ENCODE data around the gene CST9L. TPM values are rescaled to one million over a fixed set of nuclear protein-coding genes. Genes with fewer than 3 reads are reported as not detected.

Gene CST9L
- total and polyA plus RNA-seq, 4 experiments from 2014 or later: not detected

- H3K9me3 ChIP-seq (ENCODE audit: control insufficient read depth in 1 of 2, low read length in 2 of 2): no peaks in the 10 kb centered on the region
- H3K27me3 ChIP-seq (ENCODE audit: insufficient read depth, low read length): no peaks in the 10 kb centered on the region
- Mint-ChIP-seq H3K27ac (no peak overlapping the region), H3K27me3 (peaks cover 3 to 6% of the 10 kb centered on the region in 2 donors), H3K4me3 (no peak overlapping the region), H3K36me3 (no peaks in the 10 kb centered on the region), H3K4me1 (no peaks in the 10 kb centered on the region), H3K9me3 (peaks cover 0 to 2% (median 0%) of the 10 kb centered on the region in 8 donors)
- no peaks in the 10 kb centered on the region for H3K4me1 ChIP-seq (ENCODE audit: insufficient read depth, low read length)
- ChIA-PET POLR2A (ENCODE audit: partially characterized antibody) (no interaction called here), CTCF (ENCODE audit: partially characterized antibody) (interaction anchor here (0.9 to 2.5 kb wide), 4 partner anchors 43 to 1268 kb away, joined by 3 to 10 read pairs (median 6); partner anchors contain the start of gene NXT1)
- H3K36me3 ChIP-seq (ENCODE audit: insufficient read depth, low read length): no peaks in the 10 kb centered on the region
- DNase-seq: peak; percentile 18 to 40 (median 33)
- H3K27ac ChIP-seq (ENCODE audit: low read depth, low read length): no peak overlapping the region
- H3K4me3 ChIP-seq (ENCODE audit: low read length in 2 of 2): no peak overlapping the region
- intact Hi-C loops (cut with micrococcal nuclease): loop anchor here (10.0 kb wide), 1 partner anchor 1892 kb away; no protein-coding TSS in a partner anchor
Observed at GRCh38 chr20:23606652-23607049, 38.4 kb upstream of the CST9L start.

DNA sequence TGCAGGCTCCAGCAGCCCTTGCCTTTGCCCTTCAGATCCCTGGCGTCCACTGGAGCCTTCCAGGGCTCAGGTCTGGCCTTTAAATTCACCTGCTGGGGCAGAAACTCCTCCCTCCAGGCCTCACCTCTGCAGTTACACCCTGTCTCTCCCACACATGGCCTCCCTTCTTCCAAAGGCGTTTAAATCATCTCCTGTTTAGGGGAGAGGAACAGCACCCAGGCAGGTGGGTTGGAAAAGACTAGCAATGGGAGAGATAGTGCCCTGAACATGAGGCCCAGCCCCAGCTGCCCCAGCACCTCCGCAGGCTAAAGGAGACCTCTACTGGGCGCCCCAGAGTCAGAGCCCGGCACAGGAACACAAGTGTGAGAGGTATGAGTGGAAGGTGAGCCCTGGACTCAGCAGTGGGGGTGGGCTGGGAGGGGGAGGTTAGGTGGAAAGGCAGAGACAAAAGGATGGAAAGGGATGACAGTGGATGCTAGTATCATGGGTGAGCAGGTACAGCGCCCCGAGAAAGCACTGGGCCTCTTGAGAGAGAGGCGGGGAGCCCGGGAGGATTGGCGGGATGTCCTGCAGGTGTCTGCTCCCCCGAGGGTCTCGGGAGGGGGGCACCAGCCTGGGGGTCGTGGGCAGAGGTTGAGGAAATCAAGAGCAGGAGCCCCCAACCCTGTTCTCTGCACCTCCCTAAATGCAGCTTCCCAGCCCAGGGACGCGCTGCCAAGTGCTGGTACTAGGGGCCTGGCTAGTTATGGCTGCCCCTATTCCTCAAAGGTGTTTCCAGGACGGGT, 37.8 kb upstream of the CST9L start, which contains the start of gene CST9:
Gene CST9 (minus strand): TSS at position 51 of the 785 bp plus-strand sequence. CDS start 53 bp downstream, outside the sequence.
- no peak within 1 kb of the TSS for H3K4me3 Mint-ChIP-seq
- no peak for DNase-seq
- H3K4me3 ChIP-seq (ENCODE audit: low read length in 2 of 2): no peak within 1 kb of the TSS
- H3K27me3 ChIP-seq (ENCODE audit: insufficient read depth, low read length): no peaks in the 10 kb centered on the region
- no peaks in the 10 kb centered on the region for H3K36me3 ChIP-seq (ENCODE audit: insufficient read depth, low read length)
- H3K9me3 ChIP-seq (ENCODE audit: control insufficient read depth in 1 of 2, low read length in 2 of 2): no peaks in the 10 kb centered on the region
- H3K9me3 Mint-ChIP-seq: peaks cover 0 to 2% (median 0%) of the 10 kb centered on the region in 8 donors
- H3K36me3 Mint-ChIP-seq: no peaks in the 10 kb centered on the region
- ChIA-PET CTCF (ENCODE audit: partially characterized antibody) (interaction anchor here (0.9 to 2.5 kb wide), 3 partner anchors 43 to 256 kb away, joined by 3 to 10 read pairs (median 10); partner anchors contain the start of gene NXT1), POLR2A (ENCODE audit: partially characterized antibody) (no interaction called here)
- intact Hi-C loops (cut with micrococcal nuclease): loop anchor here (10.0 kb wide), 1 partner anchor 1891 kb away; no protein-coding TSS in a partner anchor
- no peak within 1 kb of the TSS for H3K27ac Mint-ChIP-seq
- H3K27ac ChIP-seq (ENCODE audit: low read depth, low read length): no peak within 1 kb of the TSS
- H3K4me1 Mint-ChIP-seq: no peaks in the 10 kb centered on the region
- peaks cover 3 to 6% of the 10 kb centered on the region in 2 donors for H3K27me3 Mint-ChIP-seq
- no peaks in the 10 kb centered on the region for H3K4me1 ChIP-seq (ENCODE audit: insufficient read depth, low read length)

GRCh38 chr20:23604306-23604705, 36.0 kb upstream of the CST9L start:
- Mint-ChIP-seq H3K36me3 (no peaks in the 10 kb centered on the region), H3K27me3 (peaks cover 3% of the 10 kb centered on the region in 2 donors), H3K4me1 (no peaks in the 10 kb centered on the region), H3K27ac (no peak overlapping the region), H3K9me3 (peaks cover 0 to 2% (median 0%) of the 10 kb centered on the region in 8 donors), H3K4me3 (no peak overlapping the region)
- ChIA-PET POLR2A (ENCODE audit: partially characterized antibody) (no interaction called here), CTCF (ENCODE audit: partially characterized antibody) (no interaction called here)
- intact Hi-C loops (cut with micrococcal nuclease): loop anchor here (10.0 kb wide), 1 partner anchor 1890 kb away; no protein-coding TSS in a partner anchor
- no peak for DNase-seq
- no peaks in the 10 kb centered on the region for H3K4me1 ChIP-seq (ENCODE audit: insufficient read depth, low read length)
- no peaks in the 10 kb centered on the region for H3K27me3 ChIP-seq (ENCODE audit: insufficient read depth, low read length)
- H3K27ac ChIP-seq (ENCODE audit: low read depth, low read length): no peak overlapping the region
- H3K9me3 ChIP-seq (ENCODE audit: control insufficient read depth in 1 of 2, low read length in 2 of 2): no peaks in the 10 kb centered on the region
- no peaks in the 10 kb centered on the region for H3K36me3 ChIP-seq (ENCODE audit: insufficient read depth, low read length)
- H3K4me3 ChIP-seq (ENCODE audit: low read length in 2 of 2): no peak overlapping the region

DNA sequence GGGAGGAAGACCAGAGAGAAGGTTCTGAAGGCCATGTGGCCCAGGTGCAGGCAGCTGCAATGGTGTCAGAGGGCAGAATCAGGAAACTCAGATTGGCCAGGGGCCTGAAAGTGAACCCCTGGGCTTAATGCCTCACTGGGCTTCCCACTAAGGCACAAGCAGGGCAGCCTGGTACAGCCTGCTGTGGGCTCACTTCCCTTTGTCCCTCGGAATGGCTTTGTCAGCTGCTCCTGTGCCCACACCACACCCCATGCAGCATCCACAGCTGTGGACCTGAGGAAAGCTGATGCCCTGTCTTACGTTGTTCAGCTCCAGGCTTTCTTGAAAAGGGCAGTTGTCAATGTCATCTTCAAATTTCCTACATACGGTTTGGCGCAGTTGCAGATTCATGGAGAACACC, 35.0 kb upstream of the CST9L start:
- Mint-ChIP-seq H3K27ac (no peak overlapping the region), H3K9me3 (peaks cover 0 to 2% (median 0%) of the 10 kb centered on the region in 8 donors), H3K36me3 (no peaks in the 10 kb centered on the region), H3K4me3 (no peak overlapping the region), H3K27me3 (peaks cover 3% of the 10 kb centered on the region in 2 donors), H3K4me1 (no peaks in the 10 kb centered on the region)
- no peak overlapping the region for H3K27ac ChIP-seq (ENCODE audit: low read depth, low read length)
- POLR2A ChIA-PET (ENCODE audit: partially characterized antibody): no interaction called here
- intact Hi-C loops (cut with micrococcal nuclease): loop anchor here (10.0 kb wide), 1 partner anchor 1889 kb away; no protein-coding TSS in a partner anchor
- H3K9me3 ChIP-seq (ENCODE audit: control insufficient read depth in 1 of 2, low read length in 2 of 2): no peaks in the 10 kb centered on the region
- H3K4me1 ChIP-seq (ENCODE audit: insufficient read depth, low read length): no peaks in the 10 kb centered on the region
- DNase-seq: no peak
- H3K27me3 ChIP-seq (ENCODE audit: insufficient read depth, low read length): no peaks in the 10 kb centered on the region
- H3K36me3 ChIP-seq (ENCODE audit: insufficient read depth, low read length): no peaks in the 10 kb centered on the region
- CTCF ChIA-PET (ENCODE audit: partially characterized antibody): interaction anchor here (1.3 kb wide), 1 partner anchor 161 kb away, joined by 3 read pairs; no protein-coding TSS in a partner anchor
- no peak overlapping the region for H3K4me3 ChIP-seq (ENCODE audit: low read length in 2 of 2)

DNA sequence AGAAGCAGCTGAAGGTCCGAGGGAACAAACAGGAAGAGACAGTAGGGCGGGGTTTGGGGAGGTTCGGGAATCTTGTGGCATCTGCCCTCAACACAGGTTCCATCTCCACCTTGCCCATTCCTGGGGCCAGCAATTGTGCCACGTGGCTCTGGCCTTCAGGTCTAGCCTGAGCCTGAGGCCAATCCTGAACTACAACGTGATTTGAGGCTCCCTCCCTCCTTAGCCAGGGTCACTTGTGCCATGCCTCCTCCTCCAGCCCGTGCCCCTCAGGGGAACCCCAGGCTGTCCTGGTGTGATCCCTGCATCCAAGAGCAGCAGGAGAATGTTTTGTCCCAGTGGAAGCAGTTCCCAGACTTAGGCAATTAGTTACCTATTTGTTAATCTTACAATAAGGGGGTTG, 34.4 kb upstream of the CST9L start:
- Mint-ChIP-seq H3K36me3 (no peaks in the 10 kb centered on the region), H3K9me3 (peaks cover 0 to 2% (median 0%) of the 10 kb centered on the region in 8 donors), H3K4me1 (no peaks in the 10 kb centered on the region), H3K4me3 (no peak overlapping the region), H3K27ac (no peak overlapping the region), H3K27me3 (peaks cover 3% of the 10 kb centered on the region in 2 donors)
- no peaks in the 10 kb centered on the region for H3K9me3 ChIP-seq (ENCODE audit: control insufficient read depth in 1 of 2, low read length in 2 of 2)
- H3K4me1 ChIP-seq (ENCODE audit: insufficient read depth, low read length): no peaks in the 10 kb centered on the region
- H3K4me3 ChIP-seq (ENCODE audit: low read length in 2 of 2): no peak overlapping the region
- CTCF ChIA-PET (ENCODE audit: partially characterized antibody): interaction anchor here (1.1 to 1.3 kb wide), 2 partner anchors 161 to 326 kb away, joined by 3 read pairs; no protein-coding TSS in a partner anchor
- POLR2A ChIA-PET (ENCODE audit: partially characterized antibody): no interaction called here
- H3K27me3 ChIP-seq (ENCODE audit: insufficient read depth, low read length): no peaks in the 10 kb centered on the region
- no peaks in the 10 kb centered on the region for H3K36me3 ChIP-seq (ENCODE audit: insufficient read depth, low read length)
- intact Hi-C loops (cut with micrococcal nuclease): loop anchor here (10.0 kb wide), 1 partner anchor 1888 kb away; no protein-coding TSS in a partner anchor
- no peak for DNase-seq
- H3K27ac ChIP-seq (ENCODE audit: low read depth, low read length): no peak overlapping the region

DNA sequence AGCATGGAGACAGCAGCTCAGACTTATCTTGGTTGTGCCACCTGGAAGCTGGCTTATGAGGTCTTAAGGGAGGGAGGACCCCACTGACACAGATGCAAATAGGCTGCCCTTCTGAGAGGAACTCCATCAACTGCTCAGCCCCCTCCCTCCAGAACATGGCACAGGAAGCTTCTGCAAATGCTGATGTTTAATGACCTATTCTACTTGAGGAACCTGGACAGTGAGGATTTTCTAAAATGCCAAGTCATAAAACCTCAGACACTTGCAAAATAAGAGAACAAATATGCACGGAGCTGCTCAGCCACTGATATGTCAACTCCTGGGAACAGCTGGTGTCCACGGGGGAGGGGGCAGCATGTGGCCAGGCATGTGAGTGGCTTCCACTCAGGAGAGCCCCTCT, 34.0 kb upstream of the CST9L start:
- no peaks in the 10 kb centered on the region for H3K36me3 Mint-ChIP-seq
- intact Hi-C loops (cut with micrococcal nuclease): loop anchor here (10.0 kb wide), 1 partner anchor 1887 kb away; no protein-coding TSS in a partner anchor
- CTCF ChIA-PET (ENCODE audit: partially characterized antibody): interaction anchor here (1.1 to 1.3 kb wide), 2 partner anchors 160 to 326 kb away, joined by 3 read pairs; no protein-coding TSS in a partner anchor
- H3K4me3 ChIP-seq (ENCODE audit: low read length in 2 of 2): no peak overlapping the region
- H3K9me3 ChIP-seq (ENCODE audit: control insufficient read depth in 1 of 2, low read length in 2 of 2): no peaks in the 10 kb centered on the region
- H3K27ac ChIP-seq (ENCODE audit: low read depth, low read length): no peak overlapping the region
- no peaks in the 10 kb centered on the region for H3K27me3 ChIP-seq (ENCODE audit: insufficient read depth, low read length)
- no peak for DNase-seq
- POLR2A ChIA-PET (ENCODE audit: partially characterized antibody): no interaction called here
- no peaks in the 10 kb centered on the region for H3K36me3 ChIP-seq (ENCODE audit: insufficient read depth, low read length)
- H3K4me1 ChIP-seq (ENCODE audit: insufficient read depth, low read length): no peaks in the 10 kb centered on the region
- H3K4me1 Mint-ChIP-seq: no peaks in the 10 kb centered on the region
- H3K4me3 Mint-ChIP-seq: no peak overlapping the region
- peaks cover 3% of the 10 kb centered on the region in 2 donors for H3K27me3 Mint-ChIP-seq
- peaks cover 0 to 2% (median 0%) of the 10 kb centered on the region in 8 donors for H3K9me3 Mint-ChIP-seq
- no peak overlapping the region for H3K27ac Mint-ChIP-seq

DNA sequence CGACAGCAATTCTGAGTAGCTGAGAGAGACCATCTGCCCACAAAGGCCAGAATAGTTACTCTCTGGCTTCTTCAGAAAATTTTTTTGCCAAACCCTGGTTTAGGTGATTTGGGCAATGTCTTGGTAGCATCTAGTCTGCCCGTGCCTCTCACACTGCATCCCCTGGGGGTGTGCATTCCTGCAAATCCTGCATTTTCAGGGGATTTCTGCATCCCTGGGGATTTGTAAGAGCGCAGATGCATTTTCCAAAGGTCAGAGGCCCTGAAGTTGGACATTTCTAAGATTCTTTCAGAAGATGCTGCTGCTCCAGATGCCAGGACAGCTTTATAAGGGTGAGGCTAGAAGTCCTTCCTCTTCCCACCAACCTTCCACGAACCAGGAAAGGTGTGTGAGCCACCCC, 33.4 kb upstream of the CST9L start:
- H3K27ac Mint-ChIP-seq: no peak overlapping the region
- H3K4me3 Mint-ChIP-seq: no peak overlapping the region
- no peaks in the 10 kb centered on the region for H3K36me3 Mint-ChIP-seq
- H3K9me3 Mint-ChIP-seq: peaks cover 0 to 2% (median 0%) of the 10 kb centered on the region in 8 donors
- H3K27me3 Mint-ChIP-seq: peaks cover 0 to 3% of the 10 kb centered on the region in 2 donors
- POLR2A ChIA-PET (ENCODE audit: partially characterized antibody): no interaction called here
- intact Hi-C loops (cut with micrococcal nuclease): loop anchor here (10.0 kb wide), 1 partner anchor 1887 kb away; no protein-coding TSS in a partner anchor
- Histone ChIP-seq H3K27ac (ENCODE audit: low read depth, low read length) (no peak overlapping the region), H3K9me3 (ENCODE audit: control insufficient read depth in 1 of 2, low read length in 2 of 2) (no peaks in the 10 kb centered on the region), H3K4me3 (ENCODE audit: low read length in 2 of 2) (no peak overlapping the region), H3K4me1 (ENCODE audit: insufficient read depth, low read length) (no peaks in the 10 kb centered on the region), H3K36me3 (ENCODE audit: insufficient read depth, low read length) (no peaks in the 10 kb centered on the region), H3K27me3 (ENCODE audit: insufficient read depth, low read length) (no peaks in the 10 kb centered on the region)
- CTCF ChIA-PET (ENCODE audit: partially characterized antibody): interaction anchor here (1.1 to 1.3 kb wide), 2 partner anchors 160 to 325 kb away, joined by 3 read pairs; no protein-coding TSS in a partner anchor
- DNase-seq: no peak
- H3K4me1 Mint-ChIP-seq: no peaks in the 10 kb centered on the region
